Heart left ventricle (tissue), 16 donors: ENCODE measurements around the gene RNF114. TPM values are rescaled to one million over a fixed set of nuclear protein-coding genes. Genes with fewer than 3 reads are reported as not detected.

Experiments used
- ATAC-seq, 4 donors: fragments of 200-7000 bp; cut with Tn5 transposase; one replicate each; pipeline ENCODE4 v1.9.1; 2020 to 2022; ENCODE audit warnings: moderate library complexity in 4 of 4, mild to moderate bottlenecking in 3 of 4, moderate number of reproducible peaks in 1 of 4
- DNase-seq, 5 donors: peaks; one replicate each; pipeline ENCODE4 v3.0.0-alpha.2; 2020
- H3K27ac ChIP-seq, 12 donors: fragments of 200-600 bp; sonication (generic) in 4 of 12; one replicate each; pipeline versions ENCODE4 v1.5.0 to v1.8.0; 2016 to 2022; ENCODE audit warnings: mild to moderate bottlenecking in 2 of 12
- H3K27me3 ChIP-seq, 9 donors: fragments of 200-600 bp; sonication (generic) in 2 of 9; one replicate each; pipeline versions ENCODE4 v1.5.1 to v1.8.0; 2016 to 2022; ENCODE audit warnings: mild to moderate bottlenecking in 3 of 9
- H3K36me3 ChIP-seq, 9 donors: fragments of 200-600 bp; sonication (generic) in 2 of 9; one replicate each; pipeline versions ENCODE4 v1.5.0 to v1.8.0; 2018 to 2022; ENCODE audit warnings: mild to moderate bottlenecking in 2 of 9
- H3K4me1 ChIP-seq, 12 donors: fragments of 200-600 bp; sonication (generic) in 4 of 12; one replicate each; pipeline versions ENCODE4 v1.5.0 to v1.8.0; 2016 to 2022; ENCODE audit warnings: mild to moderate bottlenecking in 3 of 12
- H3K4me3 ChIP-seq, 12 donors: fragments of 200-600 bp; sonication (generic) in 4 of 12; one replicate each; pipeline versions ENCODE4 v1.5.0 to v1.8.0; 2017 to 2022; ENCODE audit warnings: mild to moderate bottlenecking in 9 of 12, moderate library complexity in 4 of 12
- H3K9me3 ChIP-seq, 12 donors: fragments of 200-600 bp; sonication (generic) in 4 of 12; one replicate each; pipeline versions ENCODE4 v1.5.0 to v1.8.0; 2016 to 2022; ENCODE audit warnings: mild to moderate bottlenecking in 1 of 12
- CTCF ChIP-seq, 12 donors: fragments of 200-600 bp; sonication (generic) in 4 of 12; IDR thresholded peaks; one replicate each; pipeline versions ENCODE4 v1.5.0 to v1.8.0; 2018 to 2022; ENCODE audit warnings: antibody characterized with exemption in 12 of 12, mild to moderate bottlenecking in 5 of 12
- POLR2A ChIP-seq, 2 donors: fragments of 450-650 bp; IDR thresholded peaks; one replicate each; pipeline ENCODE4 v1.6.1; 2017; ENCODE audit warnings: antibody characterized with exemption in 2 of 2, mild to moderate bottlenecking in 2 of 2, moderate library complexity in 2 of 2
- whole genome bisulfite sequencing, 4 donors: extraction: QIAGEN DNeasy Blood & Tissue Kit in 2 of 4; methylation state at CpG; one replicate each; pipeline versions ENCODE4 v1.1.5 to v1.1.7; 2013 to 2018; 5-methylcytosine and 5-hydroxymethylcytosine counted together
- intact Hi-C, 10 donors: fragments of 100-400 bp; cut with DNase I; formaldehyde crosslinking; loops; one replicate each; pipeline versions ENCODE4 v1.11.1 to v1.14.2; 2022
- polyA plus RNA-seq, 2 donors: library from polyadenylated mRNA; stranded (reverse); fragments of 200-250 nt; gene quantifications; one replicate each; pipeline ENCODE4 v1.2.3, GENCODE V29; 2013
- total RNA-seq, 9 donors: library from RNA; depleted of rRNA in 2 of 9; stranded (reverse); fragments of >200 nt in 2 of 9; fragmentation: NEBNext Ultra II Directional in 3 of 9; extraction: Animal tissue kit (Norgen Biotek cat#: 25700) in 3 of 9; gene quantifications; one replicate each; pipeline versions ENCODE4 v1.1.0 to v1.2.4, GENCODE V29; 2016 to 2023
- donor health status: ischemic (EF 13 %, LVEDD 7.1; RV severe dilation, severe dysfunction).
- donor health status: healthy with polysubstance abuse.
- donor health status: DM: no; HTN: yes; CAD: no.
- donor health status: DM: no; HTN: no; CAD: no.
- donor health status: ischemic (EF 25% LVEDD 6.9; RV normal size, moderate dysfunction).
- donor health status: ischemic (EF 25% LVEDD 5.7; RV mildly dilated, moderate dysfunction).
- donor health status: healthy.
- donor health status: DM: yes; HTN: yes; CAD: no.
- donor health status: ischemic (EF 35%, LVEDD 5.7; RV mildly dilated, moderate dysfunction).
- donor health status: nonischemic (EF 11% LVEDD 7.7; RV severe dilation, severe dysfunction).
- donor health status: DM: yes; HTN: yes; CAD: no.
- donor health status: PGD.
- donor health status: ischemic (EF 29% LVEDD 5.4; RV normal size, mild dysfunction).
- donor health status: nonischemic (EF 23%, LVEDD 6.1; RV moderate dilation, normal function).

RNF114 gene
- total and polyA plus RNA-seq, 11 donors = 36.5 to 128 (median 50.0) TPM

DNA sequence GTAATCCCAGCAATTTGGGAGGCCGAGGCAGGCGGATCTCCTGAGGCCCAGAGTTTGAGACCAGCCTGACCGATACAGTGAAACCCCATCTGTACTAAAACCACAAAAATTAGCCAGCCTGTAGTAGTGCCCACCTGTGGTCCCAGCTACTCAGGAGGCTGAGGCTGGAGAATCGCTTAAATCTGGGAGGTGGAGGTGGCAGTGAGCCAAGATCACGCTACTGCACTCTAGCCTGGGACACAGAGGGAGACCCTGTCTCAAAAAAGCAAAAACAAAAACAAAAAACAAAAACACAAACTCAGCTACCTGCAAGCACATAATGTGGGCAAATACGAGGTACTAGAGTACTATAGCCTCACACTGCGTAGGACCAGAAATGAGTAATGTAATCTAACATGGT, 17.2 kb upstream of the RNF114 start:
- Histone ChIP-seq H3K27ac (no peak overlapping the region), H3K27me3 (no peaks in the 10 kb centered on the region), H3K9me3 (no peaks in the 10 kb centered on the region), H3K36me3 (no peaks in the 10 kb centered on the region), H3K4me3 (no peak overlapping the region), H3K4me1 (peaks cover 0 to 25% (median 17%) of the 10 kb centered on the region in 12 donors)
- intact Hi-C loops = loop anchor here in 2 of 10 donors (10.0 kb wide), 2 partner anchors 204 to 304 kb away; partner anchors contain the start of gene B4GALT5 (in 1 of the 2)
- no peak for TF ChIP-seq CTCF (IDR thresholded peaks at IDR 0.05)
- TF ChIP-seq POLR2A (IDR thresholded peaks at IDR 0.05) = no peak
- no peak for DNase-seq
- no peak for ATAC-seq
- WGBS, 4 donors = 63 to 75% (median 67%) methylated on average over 7 of the region's 7 CpGs

DNA sequence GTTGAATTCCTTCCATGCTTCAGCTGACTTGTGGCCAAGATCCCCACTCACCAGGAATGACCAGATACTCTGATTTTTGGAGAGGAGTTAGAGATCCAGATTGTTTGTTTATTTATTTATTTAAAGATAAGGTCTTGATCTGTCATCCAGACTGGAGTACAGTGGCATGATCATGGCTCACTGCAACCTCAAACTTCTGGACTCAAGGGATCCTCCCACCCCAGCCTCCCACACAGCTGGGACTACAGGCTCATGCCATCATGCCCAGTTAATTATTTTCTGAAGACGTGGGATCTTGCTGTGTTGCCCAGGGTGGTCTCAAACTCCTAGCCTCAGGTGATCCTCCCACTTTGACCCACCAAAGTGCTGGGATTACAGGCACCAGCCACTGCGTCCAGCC, 16.7 kb upstream of the RNF114 start:
- WGBS, 4 donors = 72 to 87% (median 82%) methylated on average over 2 of the region's 2 CpGs
- H3K9me3 ChIP-seq = no peaks in the 10 kb centered on the region
- no peak for ATAC-seq
- no peaks in the 10 kb centered on the region for H3K36me3 ChIP-seq
- peaks cover 0 to 20% (median 13%) of the 10 kb centered on the region in 12 donors for H3K4me1 ChIP-seq
- intact Hi-C loops = loop anchor here in 2 of 10 donors (10.0 kb wide), 2 partner anchors 205 to 305 kb away; partner anchors contain the start of gene B4GALT5 (in 1 of the 2)
- no peak for DNase-seq
- no peak overlapping the region for H3K27ac ChIP-seq
- no peak overlapping the region for H3K4me3 ChIP-seq
- H3K27me3 ChIP-seq = no peaks in the 10 kb centered on the region
- TF ChIP-seq POLR2A (IDR thresholded peaks at IDR 0.05) (no peak), CTCF (IDR thresholded peaks at IDR 0.05) (no peak)

DNA sequence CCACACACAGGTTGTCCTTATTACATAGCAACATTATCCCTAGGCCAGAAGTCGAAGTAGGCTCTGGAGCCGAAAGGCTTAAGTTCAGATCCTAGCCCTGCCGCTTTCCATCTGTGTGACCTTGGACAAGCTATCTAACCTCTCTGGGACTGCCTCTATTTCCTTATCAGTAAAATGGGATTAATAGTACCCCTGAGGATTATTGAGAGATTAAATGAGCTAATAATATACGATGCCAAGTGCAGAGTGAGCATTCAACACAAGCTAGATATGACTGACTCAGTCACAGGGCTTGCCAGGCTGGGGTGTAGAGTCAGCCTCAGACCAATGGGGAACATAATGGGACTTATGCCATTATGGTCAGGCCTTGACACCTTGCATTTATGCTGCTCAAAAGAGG, 11.9 kb upstream of the RNF114 start:
- DNase-seq = no peak
- no peak for ATAC-seq
- TF ChIP-seq POLR2A (IDR thresholded peaks at IDR 0.05) (no peak), CTCF (IDR thresholded peaks at IDR 0.05) (no peak)
- intact Hi-C loops = loop anchor here in 2 of 10 donors (10.0 kb wide), 2 partner anchors 309 to 379 kb away; no protein-coding TSS in a partner anchor
- H3K27ac ChIP-seq = no peak overlapping the region
- no peaks in the 10 kb centered on the region for H3K36me3 ChIP-seq
- WGBS, 4 donors = 76 to 88% (median 76%) methylated on average over 4 of the region's 4 CpGs
- H3K4me3 ChIP-seq = no peak overlapping the region
- peaks cover 0 to 18% (median 1%) of the 10 kb centered on the region in 12 donors for H3K4me1 ChIP-seq
- H3K9me3 ChIP-seq = no peaks in the 10 kb centered on the region
- no peaks in the 10 kb centered on the region for H3K27me3 ChIP-seq

GRCh38 chr20:49925901-49926454, 10.2 kb upstream of the RNF114 start:
- Histone ChIP-seq H3K4me3 (no peak overlapping the region), H3K9me3 (no peaks in the 10 kb centered on the region), H3K27me3 (no peaks in the 10 kb centered on the region), H3K4me1 (peaks cover 0 to 18% (median 1%) of the 10 kb centered on the region in 12 donors), H3K27ac (no peak overlapping the region), H3K36me3 (no peaks in the 10 kb centered on the region)
- ATAC-seq = no peak
- intact Hi-C loops = loop anchor here in 5 of 10 donors (5.0 to 10.0 kb wide), 5 partner anchors 34 to 384 kb away; no protein-coding TSS in a partner anchor
- TF ChIP-seq CTCF (IDR thresholded peaks at IDR 0.05) (no peak), POLR2A (IDR thresholded peaks at IDR 0.05) (no peak)
- whole genome bisulfite sequencing, 4 donors = 80 to 84% (median 83%) methylated on average over 2 of the region's 2 CpGs
- DNase-seq = no peak
